ENCODE measurements around the gene COL4A1. TPM values are rescaled to one million over a fixed set of nuclear protein-coding genes. Genes with fewer than 3 reads are reported as not detected.

COL4A1 gene
- total RNA-seq, 8 experiments from 2014 or later, result 1.0 to 466 (median 5.0) TPM

- in situ Hi-C loops (cut with MboI; ENCODE audit: low pct_unique_long_range_greater_than_20kb in 2 of 9, low sequenced_read_pairs in 9 of 9, unreplicated experiment in 9 of 9), result no loop called here
- no peak for ATAC-seq (replicated peaks in 6 of 8)
- Histone ChIP-seq H3K27ac (no peak overlapping the region), H3K4me1 (replicated peaks in 1 of 2) (no peaks in the 10 kb centered on the region), H3K4me3 (no peak overlapping the region)
- 60 to 100% (median 82%) methylated on average over 1 to 3 of the region's 3 CpGs; no CpG with 5 or more reads in 2 of the 10 experiments for WGBS, 10 experiments
Measured at GRCh38 chr13:110300090-110300815, 6.7 kb downstream of the COL4A1 start.

DNA sequence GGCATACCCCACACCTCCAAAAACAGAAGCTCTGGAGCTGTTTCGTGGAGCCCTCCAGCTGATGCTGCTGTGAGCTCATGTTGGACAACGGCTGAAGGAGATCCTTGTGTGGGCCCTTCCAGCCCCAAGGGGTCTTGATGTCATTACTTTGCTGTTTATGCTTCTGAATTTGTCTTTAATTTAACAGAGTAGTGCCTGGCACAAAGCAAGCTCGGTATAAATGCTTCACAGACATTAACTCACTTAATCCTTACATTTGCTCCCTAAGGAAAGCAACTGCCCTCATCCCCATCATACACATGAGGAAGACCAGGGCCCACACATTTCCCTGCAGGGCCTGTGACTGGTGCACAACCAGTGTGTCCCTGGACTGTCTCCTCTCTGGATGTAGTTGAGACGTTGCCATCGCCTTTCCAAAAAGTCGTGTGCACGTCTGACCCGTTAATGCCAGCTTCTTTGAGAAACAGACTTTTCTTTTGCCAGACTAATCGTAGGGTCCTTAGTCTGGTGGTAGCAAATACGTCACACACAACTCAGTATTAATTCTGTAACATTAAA is 7.6 kb downstream of the COL4A1 start:
- no peaks in the 10 kb centered on the region for H3K4me1 ChIP-seq (replicated peaks in 1 of 2)
- H3K27ac ChIP-seq, result no peak overlapping the region
- no peak for ATAC-seq (replicated peaks in 6 of 8)
- in situ Hi-C loops (cut with MboI; ENCODE audit: low pct_unique_long_range_greater_than_20kb in 2 of 9, low sequenced_read_pairs in 9 of 9, unreplicated experiment in 9 of 9), result no loop called here
- no peak overlapping the region for H3K4me3 ChIP-seq
- WGBS, 10 experiments, result 43 to 100% (median 95%) methylated on average over 1 to 5 of the region's 10 CpGs; no CpG with 5 or more reads in 1 of the 10 experiments

DNA sequence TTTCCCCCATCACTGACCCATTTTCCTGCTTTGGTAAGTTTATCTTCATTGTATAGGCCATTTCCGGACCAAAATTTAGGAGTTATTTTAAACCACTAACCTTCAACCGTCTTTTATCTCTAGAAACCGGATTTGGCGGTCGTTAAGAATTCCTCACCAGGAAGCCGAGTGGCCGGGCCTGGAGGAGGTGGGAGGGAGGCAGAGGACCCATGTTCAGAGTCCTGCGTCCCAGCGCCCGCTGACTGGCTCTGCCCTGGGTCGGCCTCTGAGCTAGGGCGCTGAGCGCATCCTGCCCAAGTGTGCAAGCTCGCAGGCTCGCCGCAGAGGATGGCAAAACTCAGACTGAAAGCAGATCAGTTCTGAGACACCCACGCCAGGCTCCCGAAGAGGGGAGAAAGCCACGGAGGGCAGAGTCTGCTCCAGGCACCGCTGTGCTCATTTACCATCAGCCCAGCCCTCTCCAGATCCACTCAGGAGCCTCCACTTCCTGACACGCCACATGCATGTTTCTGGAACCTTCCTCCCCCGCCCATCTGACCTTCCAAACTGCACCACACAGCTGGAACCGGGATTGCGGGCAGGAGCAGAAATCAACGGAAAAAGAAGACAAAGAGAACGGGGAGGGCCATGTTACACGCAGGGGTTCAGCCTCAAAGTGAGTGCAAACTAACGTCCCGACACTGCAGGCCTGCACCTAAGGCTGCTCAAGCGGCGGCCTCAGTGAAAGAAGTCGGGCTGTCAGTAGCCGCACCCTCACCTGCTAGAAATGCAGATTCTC is 8.3 kb downstream of the COL4A1 start:
- no peaks in the 10 kb centered on the region for H3K4me1 ChIP-seq (replicated peaks in 1 of 2)
- 37 to 82% (median 80%) methylated on average over 2 to 18 of the region's 33 CpGs; no CpG with 5 or more reads in 2 of the 10 experiments for WGBS, 10 experiments
- H3K27ac ChIP-seq, result no peak overlapping the region
- peak in 3 of 8 experiments; percentile 17 to 27 (median 20) for ATAC-seq (replicated peaks in 6 of 8)
- in situ Hi-C loops (cut with MboI; ENCODE audit: low pct_unique_long_range_greater_than_20kb in 2 of 9, low sequenced_read_pairs in 9 of 9, unreplicated experiment in 9 of 9), result no loop called here
- no peak overlapping the region for H3K4me3 ChIP-seq

DNA sequence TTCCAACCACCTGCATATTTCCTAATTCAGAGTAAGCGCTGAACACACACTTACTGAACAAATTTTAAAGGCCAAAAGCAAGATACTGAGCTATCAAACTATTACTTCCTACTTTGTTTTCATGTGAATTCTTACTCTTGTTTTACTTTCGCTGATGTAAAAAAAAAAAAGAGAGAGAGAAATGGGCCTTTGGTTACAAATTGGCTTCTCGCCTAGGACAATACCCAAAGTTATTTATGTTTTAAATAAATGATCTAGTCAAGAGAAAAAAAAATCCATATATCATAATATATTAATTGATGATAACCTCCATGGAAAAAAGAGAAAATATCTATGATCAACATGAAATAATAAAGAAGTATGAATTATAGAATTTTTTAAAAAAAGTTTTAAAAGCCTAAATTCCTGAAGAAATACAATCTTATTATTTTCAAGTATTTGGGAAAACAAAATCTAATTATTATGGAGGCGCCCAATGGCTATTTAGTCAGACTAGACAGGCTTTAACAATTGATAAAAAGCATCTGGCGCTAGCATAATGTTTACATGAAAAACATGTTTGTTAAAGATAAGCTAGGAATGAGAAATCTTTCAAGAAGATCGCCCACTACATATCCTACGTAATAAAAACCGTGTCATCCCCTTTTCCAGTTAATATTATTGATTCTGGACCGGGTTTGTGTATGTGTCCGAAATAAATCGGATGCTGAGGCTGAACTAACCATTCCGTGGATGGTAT is 9.0 kb downstream of the COL4A1 start:
- 84 to 100% (median 93%) methylated on average over 2 to 12 of the region's 12 CpGs for WGBS, 10 experiments
- in situ Hi-C loops (cut with MboI; ENCODE audit: low pct_unique_long_range_greater_than_20kb in 2 of 9, low sequenced_read_pairs in 9 of 9, unreplicated experiment in 9 of 9), result no loop called here
- no peak overlapping the region for H3K27ac ChIP-seq

GRCh38 chr13:110297011-110297410 is 9.9 kb downstream of the COL4A1 start:
- in situ Hi-C loops (cut with MboI; ENCODE audit: low pct_unique_long_range_greater_than_20kb in 2 of 9, low sequenced_read_pairs in 9 of 9, unreplicated experiment in 9 of 9), result no loop called here
- Histone ChIP-seq H3K4me3 (no peak overlapping the region), H3K4me1 (replicated peaks in 1 of 2) (no peaks in the 10 kb centered on the region), H3K27ac (no peak overlapping the region)
- WGBS, 10 experiments, result 50 to 100% (median 90%) methylated on average over 1 to 5 of the region's 6 CpGs
- no peak for ATAC-seq (replicated peaks in 6 of 8)

More for the DNA sequence above, 9.0 kb downstream of the COL4A1 start:
- no peak for ATAC-seq (replicated peaks in 6 of 8)
- Histone ChIP-seq H3K4me3 (no peak overlapping the region), H3K4me1 (replicated peaks in 1 of 2) (no peaks in the 10 kb centered on the region)

GRCh38 chr13:110294622-110295021 is 12.3 kb downstream of the COL4A1 start:
- Histone ChIP-seq H3K4me3 (no peak overlapping the region), H3K27ac (no peak overlapping the region), H3K4me1 (replicated peaks in 1 of 2) (no peaks in the 10 kb centered on the region)
- no peak for ATAC-seq (replicated peaks in 6 of 8)
- in situ Hi-C loops (cut with MboI; ENCODE audit: low pct_unique_long_range_greater_than_20kb in 2 of 9, low sequenced_read_pairs in 9 of 9, unreplicated experiment in 9 of 9), result no loop called here

DNA sequence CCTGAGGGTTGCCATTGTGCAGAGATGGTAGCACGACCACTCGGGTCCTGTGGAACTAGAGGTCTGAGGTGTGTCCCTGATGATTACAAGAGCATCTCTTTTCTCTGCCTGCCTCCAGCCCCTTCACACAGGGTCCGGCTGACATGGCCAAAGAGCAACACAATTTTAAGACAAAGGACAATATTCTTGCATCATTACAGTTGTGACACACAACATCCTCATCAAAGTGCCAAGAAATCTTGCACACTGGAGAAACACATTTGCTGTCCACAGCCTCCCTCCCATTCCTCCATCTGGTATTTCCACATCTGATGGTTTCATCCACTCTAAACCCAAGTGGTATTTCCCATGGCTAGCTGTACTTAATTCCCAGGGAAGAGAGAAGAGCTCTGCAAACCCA is 12.8 kb downstream of the COL4A1 start:
- 97 to 100% (median 100%) methylated on average over 1 to 3 of the region's 3 CpGs; no CpG with 5 or more reads in 7 of the 10 experiments for WGBS, 10 experiments
- H3K4me1 ChIP-seq (replicated peaks in 1 of 2), result no peaks in the 10 kb centered on the region
- ATAC-seq (replicated peaks in 6 of 8), result no peak
- H3K4me3 ChIP-seq, result no peak overlapping the region
- in situ Hi-C loops (cut with MboI; ENCODE audit: low pct_unique_long_range_greater_than_20kb in 2 of 9, low sequenced_read_pairs in 9 of 9, unreplicated experiment in 9 of 9), result no loop called here
- H3K27ac ChIP-seq, result no peak overlapping the region

- in situ Hi-C loops (cut with MboI; ENCODE audit: low pct_unique_long_range_greater_than_20kb in 2 of 9, low sequenced_read_pairs in 9 of 9, unreplicated experiment in 9 of 9), result no loop called here
- 59 to 100% (median 95%) methylated on average over 1 to 3 of the region's 3 CpGs; no CpG with 5 or more reads in 3 of the 10 experiments for WGBS, 10 experiments
Measured at GRCh38 chr13:110293649-110294048, 13.3 kb downstream of the COL4A1 start.

GRCh38 chr13:110293037-110293436 is 13.9 kb downstream of the COL4A1 start:
- in situ Hi-C loops (cut with MboI; ENCODE audit: low pct_unique_long_range_greater_than_20kb in 2 of 9, low sequenced_read_pairs in 9 of 9, unreplicated experiment in 9 of 9), result no loop called here
- H3K4me1 ChIP-seq (replicated peaks in 1 of 2), result no peaks in the 10 kb centered on the region
- H3K4me3 ChIP-seq, result no peak overlapping the region
- no peak for ATAC-seq (replicated peaks in 6 of 8)
- WGBS, 10 experiments, result 62 to 100% (median 80%) methylated on average over 1 to 6 of the region's 7 CpGs; no CpG with 5 or more reads in 2 of the 10 experiments
- no peak overlapping the region for H3K27ac ChIP-seq

More at GRCh38 chr13:110293649-110294048, 13.3 kb downstream of the COL4A1 start:
- ATAC-seq (replicated peaks in 6 of 8), result no peak
- Histone ChIP-seq H3K4me3 (no peak overlapping the region), H3K4me1 (replicated peaks in 1 of 2) (no peaks in the 10 kb centered on the region), H3K27ac (no peak overlapping the region)

DNA sequence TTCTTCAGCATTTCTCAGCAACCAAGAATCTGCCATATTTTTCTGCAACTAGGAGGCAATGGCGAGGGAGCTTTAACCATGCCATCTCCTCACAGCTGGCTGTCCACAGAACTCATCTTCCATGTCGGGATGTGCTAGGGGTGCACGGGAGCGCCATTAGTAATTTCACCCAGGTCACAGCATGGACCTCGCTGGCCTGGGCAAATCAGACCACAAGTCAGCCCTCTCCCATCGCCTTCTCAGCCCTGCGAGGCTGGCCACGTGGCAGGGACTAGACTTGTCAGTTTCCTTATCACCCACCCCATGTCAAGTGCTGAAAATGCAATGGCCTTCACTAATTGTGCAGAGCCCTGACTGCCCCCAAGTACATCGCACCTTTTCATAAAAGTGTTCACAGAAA is 15.7 kb downstream of the COL4A1 start:
- 81 to 94% (median 90%) methylated on average over 2 to 9 of the region's 9 CpGs; no CpG with 5 or more reads in 3 of the 10 experiments for WGBS, 10 experiments
- Histone ChIP-seq H3K27ac (no peak overlapping the region), H3K4me3 (no peak overlapping the region), H3K4me1 (replicated peaks in 1 of 2) (no peaks in the 10 kb centered on the region)
- in situ Hi-C loops (cut with MboI; ENCODE audit: low pct_unique_long_range_greater_than_20kb in 2 of 9, low sequenced_read_pairs in 9 of 9, unreplicated experiment in 9 of 9), result no loop called here
- no peak for ATAC-seq (replicated peaks in 6 of 8)

GRCh38 chr13:110290826-110291225 is 16.1 kb downstream of the COL4A1 start:
- 50 to 100% (median 85%) methylated on average over 1 to 13 of the region's 15 CpGs; no CpG with 5 or more reads in 2 of the 10 experiments for WGBS, 10 experiments
- H3K4me1 ChIP-seq (replicated peaks in 1 of 2), result no peaks in the 10 kb centered on the region
- in situ Hi-C loops (cut with MboI; ENCODE audit: low pct_unique_long_range_greater_than_20kb in 2 of 9, low sequenced_read_pairs in 9 of 9, unreplicated experiment in 9 of 9), result no loop called here

GRCh38 chr13:110290153-110290552 is 16.8 kb downstream of the COL4A1 start:
- in situ Hi-C loops (cut with MboI; ENCODE audit: low pct_unique_long_range_greater_than_20kb in 2 of 9, low sequenced_read_pairs in 9 of 9, unreplicated experiment in 9 of 9), result no loop called here
- 33 to 100% (median 97%) methylated on average over 1 to 10 of the region's 10 CpGs; no CpG with 5 or more reads in 2 of the 10 experiments for WGBS, 10 experiments
- ATAC-seq (replicated peaks in 6 of 8), result no peak

More at GRCh38 chr13:110290826-110291225, 16.1 kb downstream of the COL4A1 start:
- H3K27ac ChIP-seq, result no peak overlapping the region
- no peak overlapping the region for H3K4me3 ChIP-seq
- no peak for ATAC-seq (replicated peaks in 6 of 8)

More at GRCh38 chr13:110290153-110290552, 16.8 kb downstream of the COL4A1 start:
- H3K27ac ChIP-seq, result no peak overlapping the region
- no peak overlapping the region for H3K4me3 ChIP-seq
- H3K4me1 ChIP-seq (replicated peaks in 1 of 2), result no peaks in the 10 kb centered on the region
